Measurements from ENCODE around the gene PHACTR3. TPM values are rescaled to one million over a fixed set of nuclear protein-coding genes. Genes with fewer than 3 reads are reported as not detected.

PHACTR3 gene
- total RNA-seq, 1 experiment from 2014 or later, result not detected

DNA sequence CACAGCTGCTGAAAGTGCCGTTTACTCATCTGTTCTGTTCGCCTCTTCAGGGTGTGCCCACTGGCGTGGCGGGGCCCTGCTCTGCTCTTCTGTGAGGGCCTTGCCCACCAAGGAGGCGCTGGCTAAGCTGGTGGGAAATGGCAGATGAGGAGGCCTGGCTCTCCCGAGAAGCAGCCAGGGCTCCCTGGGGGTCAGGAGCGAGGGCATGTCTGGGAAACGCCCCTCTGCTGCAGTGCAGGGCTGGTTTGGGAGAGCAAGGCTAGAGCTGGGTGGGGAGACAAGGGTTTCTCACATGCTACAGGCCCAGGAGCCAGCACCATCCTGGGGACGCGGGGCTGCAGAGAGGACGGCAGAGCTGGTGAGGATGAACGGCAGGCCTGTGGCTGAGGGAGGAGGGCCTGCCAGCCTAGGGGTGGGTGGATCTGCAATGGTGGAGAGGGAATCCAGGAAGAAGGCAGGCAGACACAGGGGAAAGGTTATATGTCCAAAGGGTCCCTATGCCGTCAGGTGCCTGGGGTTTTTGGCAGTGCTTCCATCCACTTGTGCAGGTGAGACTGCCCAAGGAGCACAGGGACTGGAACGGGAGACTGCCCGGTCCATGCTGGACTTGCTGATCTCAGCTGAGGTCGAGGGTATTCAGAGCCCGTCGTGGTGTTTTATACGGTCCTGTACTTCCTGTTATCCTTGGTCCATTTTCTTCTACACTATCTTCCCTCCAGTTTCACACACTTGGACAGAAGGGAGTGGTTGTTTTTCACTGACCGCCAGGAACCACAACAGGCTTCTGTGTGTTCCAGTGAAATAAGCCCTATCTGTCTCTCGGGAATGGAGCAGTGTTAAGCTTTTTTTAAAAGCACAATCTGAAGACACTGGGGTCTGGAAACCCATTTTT lies 209.9 kb downstream of the PHACTR3 start:
- Histone ChIP-seq H3K27me3 (no peaks in the 10 kb centered on the region), H3K4me3 (no peak overlapping the region), H3K9me3 (no peaks in the 10 kb centered on the region), H3K36me3 (no peaks in the 10 kb centered on the region)
- no peak for DNase-seq

GRCh38 chr20:59814840-59815340 lies 210.6 kb downstream of the PHACTR3 start:
- H3K27me3 ChIP-seq, result no peaks in the 10 kb centered on the region

GRCh38 chr20:59816146-59816738 lies 211.9 kb downstream of the PHACTR3 start:
- no peak overlapping the region for H3K4me3 ChIP-seq
- no peaks in the 10 kb centered on the region for H3K9me3 ChIP-seq
- no peaks in the 10 kb centered on the region for H3K27me3 ChIP-seq
- DNase-seq, result no peak
- H3K36me3 ChIP-seq, result no peaks in the 10 kb centered on the region

More at GRCh38 chr20:59814840-59815340, 210.6 kb downstream of the PHACTR3 start:
- Histone ChIP-seq H3K36me3 (no peaks in the 10 kb centered on the region), H3K4me3 (no peak overlapping the region), H3K9me3 (no peaks in the 10 kb centered on the region)
- DNase-seq, result no peak

- Histone ChIP-seq H3K9me3 (no peaks in the 10 kb centered on the region), H3K36me3 (no peaks in the 10 kb centered on the region), H3K27me3 (no peaks in the 10 kb centered on the region), H3K4me3 (no peak overlapping the region)
- DNase-seq, result no peak
Measured at GRCh38 chr20:59817406-59817805, 213.1 kb downstream of the PHACTR3 start.

- Histone ChIP-seq H3K4me3 (no peak overlapping the region), H3K27me3 (no peaks in the 10 kb centered on the region), H3K36me3 (no peaks in the 10 kb centered on the region), H3K9me3 (no peaks in the 10 kb centered on the region)
- no peak for DNase-seq
Measured at GRCh38 chr20:59817846-59818615, 213.7 kb downstream of the PHACTR3 start.

- Histone ChIP-seq H3K36me3 (no peaks in the 10 kb centered on the region), H3K4me3 (no peak overlapping the region), H3K27me3 (no peaks in the 10 kb centered on the region), H3K9me3 (no peaks in the 10 kb centered on the region)
- no peak for DNase-seq
Measured at GRCh38 chr20:59818911-59819310, 214.6 kb downstream of the PHACTR3 start.

DNA sequence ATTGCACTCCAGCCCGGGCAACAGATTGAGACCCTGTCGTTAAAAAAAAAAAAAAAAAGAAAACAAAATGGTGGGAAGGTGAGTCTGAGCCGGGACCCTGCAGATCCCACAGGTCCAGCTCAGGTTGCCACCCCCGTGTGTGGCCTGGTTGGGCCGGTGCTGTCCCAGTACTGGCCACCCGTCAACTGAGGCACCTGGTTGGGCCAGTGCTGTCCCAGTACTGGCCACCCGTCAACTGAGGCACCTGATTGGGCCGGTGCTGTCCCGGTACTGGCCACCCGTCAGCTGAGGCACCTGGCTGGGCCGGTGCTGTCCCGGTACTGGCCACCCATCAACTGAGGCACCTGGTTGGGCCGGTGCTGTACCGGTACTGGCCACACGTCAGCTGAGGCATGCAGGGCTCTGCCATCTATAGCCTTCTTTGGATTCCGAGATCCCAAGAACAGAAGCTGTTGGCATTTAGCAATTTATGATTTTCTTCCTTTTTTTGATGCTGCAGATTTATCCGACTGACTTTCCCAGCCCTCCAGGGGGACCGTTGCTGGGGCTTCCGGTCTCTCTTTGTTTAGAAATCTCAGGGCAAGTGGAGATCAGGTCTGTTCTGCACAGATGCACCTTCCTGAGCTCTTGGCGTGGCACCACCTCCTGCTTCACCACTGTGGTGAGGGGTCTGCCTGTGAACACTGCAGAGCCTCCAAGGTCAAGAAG lies 215.3 kb downstream of the PHACTR3 start:
- DNase-seq, result no peak
- no peaks in the 10 kb centered on the region for H3K9me3 ChIP-seq
- no peaks in the 10 kb centered on the region for H3K36me3 ChIP-seq
- no peak overlapping the region for H3K4me3 ChIP-seq
- no peaks in the 10 kb centered on the region for H3K27me3 ChIP-seq

GRCh38 chr20:59820204-59821041 lies 216.1 kb downstream of the PHACTR3 start:
- no peaks in the 10 kb centered on the region for H3K9me3 ChIP-seq

GRCh38 chr20:59821201-59821600 lies 216.9 kb downstream of the PHACTR3 start:
- Histone ChIP-seq H3K9me3 (no peaks in the 10 kb centered on the region), H3K36me3 (no peaks in the 10 kb centered on the region), H3K27me3 (no peaks in the 10 kb centered on the region), H3K4me3 (no peak overlapping the region)
- no peak for DNase-seq

More at GRCh38 chr20:59820204-59821041, 216.1 kb downstream of the PHACTR3 start:
- H3K4me3 ChIP-seq, result no peak overlapping the region
- no peak for DNase-seq
- no peaks in the 10 kb centered on the region for H3K27me3 ChIP-seq
- no peaks in the 10 kb centered on the region for H3K36me3 ChIP-seq

- no peak for DNase-seq
- H3K9me3 ChIP-seq, result no peaks in the 10 kb centered on the region
- H3K4me3 ChIP-seq, result no peak overlapping the region
- no peaks in the 10 kb centered on the region for H3K27me3 ChIP-seq
- no peaks in the 10 kb centered on the region for H3K36me3 ChIP-seq
Measured at GRCh38 chr20:59821788-59822187, 217.4 kb downstream of the PHACTR3 start.

- no peak for DNase-seq
- no peaks in the 10 kb centered on the region for H3K36me3 ChIP-seq
- H3K4me3 ChIP-seq, result no peak overlapping the region
Measured at GRCh38 chr20:59822291-59823029, 218.1 kb downstream of the PHACTR3 start.

DNA sequence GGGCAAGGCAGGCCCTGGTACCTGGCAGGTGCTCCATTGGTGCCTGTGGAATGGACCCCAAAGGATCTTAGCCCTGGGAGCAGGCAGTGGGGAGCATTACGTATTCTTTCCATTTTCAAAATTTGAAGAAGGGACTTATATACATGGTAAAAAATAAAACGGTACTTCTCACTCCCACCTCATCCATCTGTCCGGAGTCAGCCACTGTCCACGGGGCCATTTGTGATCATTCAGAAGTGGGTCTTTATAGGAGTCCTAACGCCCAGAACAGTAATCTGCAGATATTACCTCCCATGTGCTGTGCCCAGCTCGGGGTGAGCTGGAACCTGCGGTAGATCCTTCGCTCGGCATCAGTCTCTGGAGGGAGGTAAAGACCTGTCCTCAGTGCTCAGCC lies 218.7 kb downstream of the PHACTR3 start:
- no peak for DNase-seq

More at GRCh38 chr20:59822291-59823029, 218.1 kb downstream of the PHACTR3 start:
- H3K9me3 ChIP-seq, result no peaks in the 10 kb centered on the region
- H3K27me3 ChIP-seq, result no peaks in the 10 kb centered on the region

DNA sequence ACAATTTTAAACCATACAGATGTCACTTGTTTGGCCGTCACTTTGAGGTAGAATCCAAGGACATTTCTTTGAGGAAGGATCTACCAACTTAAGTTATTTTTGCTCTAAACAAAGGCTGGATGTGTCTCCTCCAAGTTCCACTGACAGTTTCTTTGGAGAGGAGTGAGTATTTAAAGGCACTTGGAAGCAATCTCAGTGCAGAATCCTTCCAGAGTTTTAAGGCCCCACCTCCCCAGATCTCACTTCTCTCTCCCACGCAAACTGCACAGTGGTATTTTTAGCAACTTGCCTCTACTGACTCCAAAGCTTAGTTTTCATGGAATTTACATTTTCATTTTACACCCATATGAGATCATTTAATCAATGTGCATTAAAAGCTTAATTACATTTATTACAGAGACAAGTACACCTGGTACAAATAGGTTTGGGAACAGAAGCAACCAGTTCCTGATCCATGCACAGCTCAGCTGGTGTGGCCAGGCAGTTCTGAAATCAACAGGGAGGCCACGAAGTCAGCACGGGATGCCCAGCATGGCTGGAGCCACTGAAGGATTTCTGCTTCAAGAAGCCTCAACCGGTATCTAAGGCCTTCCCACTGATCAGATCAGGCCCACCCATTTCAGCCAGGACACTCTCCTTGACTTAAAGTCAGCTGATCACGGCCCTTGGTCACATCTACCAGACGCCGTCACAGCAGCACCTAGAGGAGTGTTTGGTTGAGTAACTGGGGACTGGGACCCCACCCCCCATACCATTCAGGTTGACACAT lies 219.3 kb downstream of the PHACTR3 start:
- H3K9me3 ChIP-seq, result no peaks in the 10 kb centered on the region
- no peak for DNase-seq
- no peaks in the 10 kb centered on the region for H3K36me3 ChIP-seq
- no peak overlapping the region for H3K4me3 ChIP-seq
- no peaks in the 10 kb centered on the region for H3K27me3 ChIP-seq

More for the DNA sequence above, 218.7 kb downstream of the PHACTR3 start:
- Histone ChIP-seq H3K4me3 (no peak overlapping the region), H3K27me3 (no peaks in the 10 kb centered on the region), H3K36me3 (no peaks in the 10 kb centered on the region), H3K9me3 (no peaks in the 10 kb centered on the region)

GRCh38 chr20:59824711-59825562 lies 220.6 kb downstream of the PHACTR3 start:
- no peaks in the 10 kb centered on the region for H3K27me3 ChIP-seq
- H3K9me3 ChIP-seq, result no peaks in the 10 kb centered on the region
- H3K36me3 ChIP-seq, result no peaks in the 10 kb centered on the region
- DNase-seq, result no peak
- no peak overlapping the region for H3K4me3 ChIP-seq

Data from MG63 (cell line).